ENCODE data around the gene SORCS3. TPM values are rescaled to one million over a fixed set of nuclear protein-coding genes. Genes with fewer than 3 reads are reported as not detected.

The SORCS3 gene
- total RNA-seq, 1 experiment from 2014 or later = 0.04 TPM

DNA sequence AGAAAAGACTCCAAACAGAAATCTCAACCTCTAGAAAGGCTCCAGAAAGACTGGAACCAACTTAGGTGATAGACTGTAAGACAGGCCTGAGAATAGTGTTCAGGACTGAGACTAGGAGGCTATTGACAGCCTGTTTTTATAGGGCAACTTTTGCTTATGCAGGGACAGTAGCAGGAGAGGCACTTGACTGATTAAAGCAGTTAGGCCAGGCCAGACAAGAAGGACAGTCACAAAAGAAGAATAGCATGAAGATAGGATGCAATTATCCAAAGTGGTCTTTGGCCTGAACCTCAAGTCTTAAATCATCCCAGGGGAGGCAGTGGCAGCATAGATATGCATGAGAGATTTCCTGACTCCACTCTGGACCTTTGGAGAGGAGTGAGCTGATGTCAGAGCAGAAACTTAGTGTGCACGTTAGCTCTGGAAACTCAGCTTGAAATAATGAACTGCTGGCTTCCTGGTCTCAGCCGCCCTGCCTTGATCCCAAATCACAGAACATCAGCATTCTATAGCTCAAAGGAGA is 290.6 kb downstream of the SORCS3 start:
- Histone ChIP-seq H3K27me3 (ENCODE audit: insufficient read depth, low read length) (no peaks in the 10 kb centered on the region), H3K9me3 (ENCODE audit: control insufficient read depth, low read depth, low read length) (no peaks in the 10 kb centered on the region), H3K56ac (ENCODE audit: insufficient read length, low read depth, low read length) (no peak overlapping the region), H2BK12ac (ENCODE audit: insufficient read length, low read depth, low read length) (no peak overlapping the region), H2AFZ (ENCODE audit: low read length) (no peak overlapping the region), H3K18ac (ENCODE audit: insufficient read length, low read depth, low read length) (no peak overlapping the region), H3K4me1 (ENCODE audit: insufficient read depth, low read length) (no peaks in the 10 kb centered on the region), H2BK20ac (ENCODE audit: low read depth, low read length, poor library complexity, severe bottlenecking) (no peak overlapping the region), H2BK120ac (ENCODE audit: low read depth, low read length, poor library complexity, severe bottlenecking) (no peak overlapping the region), H3K79me1 (ENCODE audit: insufficient read depth, low read depth, low read length, poor library complexity, severe bottlenecking) (no peaks in the 10 kb centered on the region), H3T11ph (ENCODE audit: low read length) (no peak overlapping the region), H4K91ac (ENCODE audit: insufficient read length, low read depth, low read length) (no peak overlapping the region), H2BK5ac (ENCODE audit: insufficient read length, low read length) (no peak overlapping the region), H3K14ac (ENCODE audit: insufficient read depth, low read length) (no peak overlapping the region), H3K4ac (ENCODE audit: low read depth, low read length) (no peak overlapping the region), H4K5ac (ENCODE audit: insufficient read length, low read depth, low read length) (no peak overlapping the region), H3K9ac (ENCODE audit: extremely low read depth, insufficient read length, low read length) (no peak overlapping the region), H3K27ac (ENCODE audit: insufficient read length, low read depth, low read length) (no peak overlapping the region), H3K4me2 (ENCODE audit: insufficient read depth, insufficient read length, low read length) (no peak overlapping the region), H3K23me2 (ENCODE audit: insufficient read length, low read depth, low read length, poor library complexity, severe bottlenecking) (no peaks in the 10 kb centered on the region), H2BK15ac (ENCODE audit: low read depth, low read length) (no peak overlapping the region), H2AK5ac (ENCODE audit: insufficient read length, low read length) (no peak overlapping the region), H3K79me2 (ENCODE audit: insufficient read depth, low read length) (0 out of 2 replicates have a peak, but pooled peaks cover 2% of the 10 kb centered on the region), H4K8ac (replicated peaks; ENCODE audit: insufficient read length, low read depth, low read length) (no peak overlapping the region), H3K23ac (ENCODE audit: insufficient read length, low read depth, low read length) (no peak overlapping the region), H4K20me1 (ENCODE audit: control insufficient read depth, insufficient read depth, insufficient read length) (no peaks in the 10 kb centered on the region)
- Mint-ChIP-seq H3K4me1 (peaks cover 5 to 9% of the 10 kb centered on the region in 2 experiments; a peak in 3 of 4 replicates), H3K27me3 (ENCODE audit: low read depth) (no peaks in the 10 kb centered on the region; the same call in none of the 2 replicates), H3K9me3 (no peaks in the 10 kb centered on the region), H3K4me3 (no peak overlapping the region), H3K27ac (no peak overlapping the region), H3K36me3 (ENCODE audit: insufficient read depth in 1 of 3, low read depth in 3 of 3) (no peaks in the 10 kb centered on the region; a peak in 2 of 7 replicates)
- no CpG with 5 or more reads among the region's 2 CpGs for WGBS (ENCODE audit: extremely low coverage, insufficient read length, low lambda C conversion rate)
- TF ChIP-seq, protein P1, sequence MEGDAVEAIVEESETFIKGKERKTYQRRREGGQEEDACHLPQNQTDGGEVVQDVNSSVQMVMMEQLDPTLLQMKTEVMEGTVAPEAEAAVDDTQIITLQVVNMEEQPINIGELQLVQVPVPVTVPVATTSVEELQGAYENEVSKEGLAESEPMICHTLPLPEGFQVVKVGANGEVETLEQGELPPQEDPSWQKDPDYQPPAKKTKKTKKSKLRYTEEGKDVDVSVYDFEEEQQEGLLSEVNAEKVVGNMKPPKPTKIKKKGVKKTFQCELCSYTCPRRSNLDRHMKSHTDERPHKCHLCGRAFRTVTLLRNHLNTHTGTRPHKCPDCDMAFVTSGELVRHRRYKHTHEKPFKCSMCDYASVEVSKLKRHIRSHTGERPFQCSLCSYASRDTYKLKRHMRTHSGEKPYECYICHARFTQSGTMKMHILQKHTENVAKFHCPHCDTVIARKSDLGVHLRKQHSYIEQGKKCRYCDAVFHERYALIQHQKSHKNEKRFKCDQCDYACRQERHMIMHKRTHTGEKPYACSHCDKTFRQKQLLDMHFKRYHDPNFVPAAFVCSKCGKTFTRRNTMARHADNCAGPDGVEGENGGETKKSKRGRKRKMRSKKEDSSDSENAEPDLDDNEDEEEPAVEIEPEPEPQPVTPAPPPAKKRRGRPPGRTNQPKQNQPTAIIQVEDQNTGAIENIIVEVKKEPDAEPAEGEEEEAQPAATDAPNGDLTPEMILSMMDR (conservative IDR thresholded peaks at IDR 0.05) = no peak
- DNase-seq = no peak

All from H9 (cell line).